ENCODE results near the gene LIMCH1. TPM values are rescaled to one million over a fixed set of nuclear protein-coding genes. Genes with fewer than 3 reads are reported as not detected.

LIMCH1 gene
- total and polyA plus RNA-seq, 7 donors = 14.2 to 279 (median 169) TPM

GRCh38 chr4:41509451-41509866 is 28.5 kb upstream of the LIMCH1 start:
- 18 to 34% (median 25%) methylated on average over 2 of the region's 2 CpGs for WGBS, 3 donors
- no peaks in the 10 kb centered on the region for H3K27me3 ChIP-seq (ENCODE audit: insufficient read depth in 3 of 3, low read length in 2 of 3)
- DNase-seq (no peak), ATAC-seq (no peak)
- no peaks in the 10 kb centered on the region for H3K36me3 ChIP-seq (ENCODE audit: insufficient read depth in 1 of 2, low read depth in 1 of 2)
- no peaks in the 10 kb centered on the region for H3K9me3 ChIP-seq
- H3K4me1 ChIP-seq = peaks cover 7% of the 10 kb centered on the region
- TF ChIP-seq, protein P1, sequence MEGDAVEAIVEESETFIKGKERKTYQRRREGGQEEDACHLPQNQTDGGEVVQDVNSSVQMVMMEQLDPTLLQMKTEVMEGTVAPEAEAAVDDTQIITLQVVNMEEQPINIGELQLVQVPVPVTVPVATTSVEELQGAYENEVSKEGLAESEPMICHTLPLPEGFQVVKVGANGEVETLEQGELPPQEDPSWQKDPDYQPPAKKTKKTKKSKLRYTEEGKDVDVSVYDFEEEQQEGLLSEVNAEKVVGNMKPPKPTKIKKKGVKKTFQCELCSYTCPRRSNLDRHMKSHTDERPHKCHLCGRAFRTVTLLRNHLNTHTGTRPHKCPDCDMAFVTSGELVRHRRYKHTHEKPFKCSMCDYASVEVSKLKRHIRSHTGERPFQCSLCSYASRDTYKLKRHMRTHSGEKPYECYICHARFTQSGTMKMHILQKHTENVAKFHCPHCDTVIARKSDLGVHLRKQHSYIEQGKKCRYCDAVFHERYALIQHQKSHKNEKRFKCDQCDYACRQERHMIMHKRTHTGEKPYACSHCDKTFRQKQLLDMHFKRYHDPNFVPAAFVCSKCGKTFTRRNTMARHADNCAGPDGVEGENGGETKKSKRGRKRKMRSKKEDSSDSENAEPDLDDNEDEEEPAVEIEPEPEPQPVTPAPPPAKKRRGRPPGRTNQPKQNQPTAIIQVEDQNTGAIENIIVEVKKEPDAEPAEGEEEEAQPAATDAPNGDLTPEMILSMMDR (IDR thresholded peaks at IDR 0.05) = no peak
- H3K27ac ChIP-seq = no peak overlapping the region
- no peak overlapping the region for H3K4me3 ChIP-seq
- intact Hi-C loops (cut with DNase I) = no loop called here

DNA sequence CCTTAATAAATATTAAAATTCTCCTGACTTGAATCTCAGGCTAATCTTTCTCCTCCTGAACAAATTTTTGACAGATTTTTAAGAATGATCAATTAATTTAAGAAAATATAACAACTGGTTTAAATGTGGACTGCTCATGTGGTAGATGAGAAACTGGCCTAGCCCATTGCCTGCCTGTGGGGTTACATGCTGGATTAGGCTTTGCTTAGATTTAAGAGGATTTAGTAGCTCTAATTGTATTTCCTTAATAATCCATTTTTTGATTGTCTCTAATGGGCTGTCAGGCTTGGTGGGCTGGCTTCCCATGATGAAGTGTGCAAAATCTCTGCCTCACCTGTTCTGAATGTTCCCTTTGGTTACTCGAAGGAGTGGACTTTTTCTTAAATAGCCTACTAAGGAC is 27.8 kb upstream of the LIMCH1 start:
- WGBS, 3 donors = 77 to 94% (median 91%) methylated on average over 1 of the region's 1 CpG
- H3K4me1 ChIP-seq = peaks cover under 1% of the 10 kb centered on the region
- ATAC-seq (no peak), DNase-seq (no peak)
- no peak overlapping the region for H3K4me3 ChIP-seq
- TF ChIP-seq, protein P1 (IDR thresholded peaks at IDR 0.05) = no peak
- no peaks in the 10 kb centered on the region for H3K27me3 ChIP-seq (ENCODE audit: insufficient read depth in 3 of 3, low read length in 2 of 3)
- H3K9me3 ChIP-seq = no peaks in the 10 kb centered on the region
- no peak overlapping the region for H3K27ac ChIP-seq
- intact Hi-C loops (cut with DNase I) = no loop called here
- H3K36me3 ChIP-seq (ENCODE audit: insufficient read depth in 1 of 2, low read depth in 1 of 2) = no peaks in the 10 kb centered on the region

DNA sequence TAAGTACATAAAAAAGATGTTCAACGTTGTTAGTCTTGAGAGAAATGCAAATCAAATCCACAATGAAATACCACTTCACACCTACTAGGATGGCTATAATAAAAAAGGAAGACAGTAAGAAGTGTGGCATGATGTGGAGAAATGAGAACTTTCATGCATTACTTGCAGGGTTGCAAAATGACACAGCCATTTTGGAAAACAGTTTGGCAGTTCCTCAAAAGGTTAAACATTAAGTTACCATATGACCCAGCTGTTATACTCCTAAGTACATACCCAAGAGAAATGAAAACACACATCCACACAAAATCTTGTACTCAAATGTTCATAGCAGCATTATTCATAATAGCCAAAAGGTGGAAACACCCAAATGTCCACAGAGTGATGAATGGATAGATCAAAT is 25.8 kb upstream of the LIMCH1 start:
- H3K4me3 ChIP-seq = no peak overlapping the region
- intact Hi-C loops (cut with DNase I) = no loop called here
- no peaks in the 10 kb centered on the region for H3K36me3 ChIP-seq (ENCODE audit: insufficient read depth in 1 of 2, low read depth in 1 of 2)
- H3K27ac ChIP-seq = no peak overlapping the region
- 93 to 100% (median 93%) methylated on average over 1 of the region's 1 CpG for WGBS, 3 donors
- H3K4me1 ChIP-seq = no peaks in the 10 kb centered on the region
- TF ChIP-seq, protein P1 (IDR thresholded peaks at IDR 0.05) = no peak
- DNase-seq (no peak), ATAC-seq (no peak)
- no peaks in the 10 kb centered on the region for H3K27me3 ChIP-seq (ENCODE audit: insufficient read depth in 3 of 3, low read length in 2 of 3)
- no peaks in the 10 kb centered on the region for H3K9me3 ChIP-seq

DNA sequence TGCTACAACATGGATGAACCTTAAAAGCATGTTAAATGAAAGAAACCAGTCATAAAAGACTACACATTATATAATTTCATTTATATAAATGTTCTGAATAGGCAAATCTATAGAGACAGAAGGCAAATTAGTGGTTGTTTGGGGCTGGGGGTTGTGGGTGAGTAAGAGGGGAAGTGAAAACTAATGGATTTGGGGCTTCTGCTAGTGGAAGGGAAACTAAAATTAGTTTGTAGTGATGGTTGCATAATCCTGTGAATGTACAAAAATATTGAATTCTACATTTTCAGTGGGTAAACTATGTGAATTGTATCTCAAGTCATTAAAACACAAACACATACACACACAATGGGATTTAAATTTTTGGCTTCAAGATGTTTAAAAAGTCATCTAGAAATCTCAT is 25.4 kb upstream of the LIMCH1 start:
- no peaks in the 10 kb centered on the region for H3K36me3 ChIP-seq (ENCODE audit: insufficient read depth in 1 of 2, low read depth in 1 of 2)
- intact Hi-C loops (cut with DNase I) = no loop called here
- no peak overlapping the region for H3K27ac ChIP-seq
- no peak for ATAC-seq
- H3K4me1 ChIP-seq = no peaks in the 10 kb centered on the region
- DNase-seq = no peak
- no peak overlapping the region for H3K4me3 ChIP-seq
- H3K9me3 ChIP-seq = no peaks in the 10 kb centered on the region
- TF ChIP-seq, protein P1 (IDR thresholded peaks at IDR 0.05) = no peak
- H3K27me3 ChIP-seq (ENCODE audit: insufficient read depth in 3 of 3, low read length in 2 of 3) = no peaks in the 10 kb centered on the region

DNA sequence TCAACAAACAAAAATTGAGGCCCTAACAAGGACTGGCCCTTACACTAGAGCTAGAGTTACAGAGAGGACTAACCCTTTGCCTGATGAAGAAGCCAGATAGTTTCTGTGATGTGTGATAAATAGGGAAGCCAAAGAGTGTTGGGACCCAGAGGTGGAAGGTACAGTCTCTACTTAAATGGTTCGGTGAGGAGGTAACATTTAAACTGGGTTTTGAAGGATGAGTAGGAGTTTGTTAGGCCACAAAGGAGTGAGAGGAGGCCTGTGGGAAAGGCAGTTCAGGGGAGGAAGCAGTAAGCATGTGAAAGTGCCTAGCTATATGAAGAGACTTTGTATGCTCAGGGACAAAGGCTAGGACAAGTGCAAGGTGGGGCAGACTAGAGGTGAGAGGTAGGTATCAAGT is 23.8 kb upstream of the LIMCH1 start:
- intact Hi-C loops (cut with DNase I) = no loop called here
- Histone ChIP-seq H3K27me3 (ENCODE audit: insufficient read depth in 3 of 3, low read length in 2 of 3) (no peaks in the 10 kb centered on the region), H3K4me1 (no peaks in the 10 kb centered on the region), H3K4me3 (no peak overlapping the region), H3K9me3 (no peaks in the 10 kb centered on the region), H3K36me3 (ENCODE audit: insufficient read depth in 1 of 2, low read depth in 1 of 2) (no peaks in the 10 kb centered on the region), H3K27ac (no peak overlapping the region)
- WGBS, 3 donors = 97 to 100% (median 100%) methylated on average over 1 of the region's 1 CpG
- no peak for DNase-seq
- TF ChIP-seq, protein P1 (IDR thresholded peaks at IDR 0.05) = no peak
- ATAC-seq = no peak

Measured in psoas muscle (tissue), 8 donors.